Activated effector memory CD4-positive, alpha-beta T cell treated with Interleukin-2 at 50 U/mL for 16 hours (primary cell): Measurements from ENCODE around the gene ZBTB25.

ENCODE experiments used
- DNase-seq: peaks from one replicate; pipeline ENCODE4 v3.0.0-alpha.2; 2020

Gene ZBTB25

GRCh38 chr14:64438181-64438841 is 65.3 kb downstream of the ZBTB25 start:
- DNase-seq, result no peak

DNA sequence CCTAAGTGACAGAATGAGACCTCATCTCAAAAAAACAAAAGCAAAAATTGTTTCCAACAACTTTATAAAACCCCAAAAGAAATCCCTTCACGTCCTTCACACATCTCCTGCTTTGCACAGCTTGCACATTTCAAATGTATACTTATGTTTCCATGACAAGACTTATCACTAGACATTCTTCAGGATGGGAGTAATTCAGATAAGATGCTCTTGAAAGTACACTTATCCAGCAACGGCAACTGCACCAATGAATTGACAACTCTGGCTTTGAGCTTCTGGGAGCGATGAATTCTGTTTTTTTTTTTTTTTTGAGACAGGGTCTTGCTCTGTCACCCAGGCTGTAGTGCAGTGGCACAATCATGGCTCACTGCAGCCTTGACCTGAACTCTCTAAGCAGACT is 69.1 kb downstream of the ZBTB25 start:
- DNase-seq, result no peak

DNA sequence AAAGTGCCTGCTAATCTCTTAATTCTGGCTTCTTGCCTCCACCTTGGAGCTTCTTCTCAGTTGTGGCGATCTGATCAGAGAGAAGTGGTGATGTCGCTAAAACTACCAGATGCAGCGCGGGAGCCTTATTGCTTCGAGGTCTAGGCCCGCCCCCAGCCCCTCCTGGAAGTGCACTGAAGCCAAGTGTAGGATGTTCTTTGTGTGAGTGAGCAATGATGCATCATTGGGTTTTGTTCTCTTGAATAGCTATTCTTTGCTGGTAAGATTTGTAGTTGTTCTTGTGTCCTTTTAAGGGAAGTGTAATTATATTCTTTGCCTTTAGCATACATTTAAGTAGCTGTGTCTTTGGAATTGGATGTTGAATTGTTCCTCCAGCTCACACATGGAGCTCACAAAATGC is 79.7 kb downstream of the ZBTB25 start:
- no peak for DNase-seq

DNA sequence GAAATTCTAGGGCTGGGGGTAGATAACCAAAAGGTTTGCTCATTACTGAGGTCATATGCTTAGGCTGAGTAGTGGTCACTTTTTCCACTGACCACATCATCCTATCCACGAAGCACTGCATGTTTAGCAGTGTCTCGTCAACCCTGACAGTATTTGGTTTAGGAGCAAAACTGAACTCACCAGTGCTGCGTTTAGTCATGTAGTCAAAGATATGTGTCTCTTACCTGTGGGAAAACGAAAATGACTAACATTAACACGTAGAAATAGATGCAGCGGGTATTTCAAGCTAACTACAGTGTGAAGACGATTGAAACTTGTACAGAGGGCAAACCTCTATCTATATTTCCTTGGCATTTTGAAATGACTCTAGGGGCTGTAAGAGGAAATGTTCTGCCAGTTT is 80.9 kb downstream of the ZBTB25 start:
- DNase-seq, result no peak

GRCh38 chr14:64422005-64422404 is 81.6 kb downstream of the ZBTB25 start:
- DNase-seq, result no peak

DNA sequence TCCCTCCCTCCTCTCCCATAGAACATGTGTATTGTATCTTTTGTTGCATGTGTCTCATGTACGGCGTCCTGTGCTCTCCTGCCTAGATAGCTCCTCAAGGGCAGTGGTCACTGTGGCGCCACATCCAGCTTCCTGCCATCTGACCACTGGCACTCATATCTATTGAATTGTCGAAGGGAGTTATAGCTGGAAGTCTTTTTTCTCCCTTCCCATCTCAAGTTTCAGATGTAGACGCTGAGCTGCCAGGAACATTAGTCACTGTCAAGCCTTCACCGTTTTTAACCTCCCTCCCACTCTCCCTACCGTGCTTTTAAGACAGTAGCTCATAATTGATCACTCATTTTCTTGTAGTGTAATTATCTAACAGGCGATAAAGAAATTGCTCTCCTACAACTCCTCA is 82.5 kb downstream of the ZBTB25 start:
- DNase-seq, result no peak

DNA sequence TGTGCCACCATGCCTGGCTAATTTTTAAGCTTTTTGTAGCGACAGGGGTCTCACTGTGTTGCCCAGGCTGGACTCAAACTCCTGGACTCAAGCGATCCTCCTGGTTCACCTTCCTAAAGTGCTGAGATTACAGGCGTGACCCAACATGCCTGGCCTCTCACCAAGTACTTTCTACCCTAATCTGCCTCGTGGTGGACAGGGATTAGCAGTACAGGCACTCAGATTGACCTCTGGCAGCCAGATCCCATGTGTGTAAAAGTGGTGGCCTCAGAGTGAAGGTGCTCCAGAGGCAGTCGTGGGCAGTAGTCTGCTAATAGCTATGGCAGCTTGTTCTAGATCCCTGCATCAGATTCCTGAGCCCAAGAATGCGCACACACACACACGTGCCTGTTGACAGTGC is 84.6 kb downstream of the ZBTB25 start:
- no peak for DNase-seq

- no peak for DNase-seq
Measured at GRCh38 chr14:64417771-64418125, 85.9 kb downstream of the ZBTB25 start.

DNA sequence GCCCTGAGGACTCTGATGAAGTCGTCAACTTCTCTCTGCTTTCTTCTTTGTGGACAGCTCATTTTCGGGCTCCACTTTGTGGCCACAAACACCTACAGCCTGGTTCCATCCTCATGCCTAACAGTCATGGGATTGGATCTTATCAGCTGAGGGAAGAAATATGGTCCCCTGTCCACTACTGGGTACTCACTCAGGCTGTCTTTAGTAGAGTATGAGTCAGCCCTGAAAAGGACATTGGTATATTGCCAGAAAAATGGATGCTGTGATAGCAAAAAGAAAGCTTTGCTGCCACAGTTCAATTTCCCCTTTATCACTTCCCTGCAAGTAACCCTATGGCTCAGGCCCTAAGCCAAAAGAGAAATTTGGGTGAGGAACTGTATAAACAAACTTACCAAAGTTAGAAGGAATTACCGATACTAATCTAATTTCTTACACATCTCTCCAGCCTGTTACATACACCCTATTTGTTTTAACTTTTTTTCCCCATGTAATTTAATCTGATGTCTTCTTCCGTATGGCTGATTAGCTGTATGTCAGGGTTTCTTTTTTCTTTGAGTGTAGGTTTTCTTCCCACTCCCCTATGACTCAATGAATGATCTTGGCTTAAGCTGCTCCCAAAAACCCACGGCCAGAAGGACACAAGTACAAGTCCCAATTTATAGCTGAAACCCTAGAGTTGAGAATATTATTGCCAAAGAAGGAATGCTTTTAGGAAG is 86.4 kb downstream of the ZBTB25 start:
- DNase-seq, result no peak

GRCh38 chr14:64416348-64416932 is 87.2 kb downstream of the ZBTB25 start:
- no peak for DNase-seq

DNA sequence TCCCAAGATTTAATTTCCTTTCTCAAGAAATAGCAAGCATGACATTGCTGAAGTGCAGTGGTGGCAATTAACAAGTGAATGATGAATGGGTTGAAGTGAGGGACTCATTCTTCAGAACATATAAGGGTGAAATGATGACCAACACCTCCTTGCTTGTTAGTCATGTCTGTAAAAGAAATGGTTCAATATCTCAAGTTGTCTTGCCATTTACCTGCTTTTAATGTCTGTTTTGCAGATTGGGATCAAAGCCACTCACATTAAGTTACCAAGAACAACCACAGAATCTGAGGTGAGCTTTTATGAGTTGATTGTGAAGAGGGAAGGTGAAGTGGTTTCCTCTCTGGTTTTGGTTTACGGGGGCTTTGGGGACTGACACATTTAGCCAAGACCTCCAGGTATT is 91.4 kb downstream of the ZBTB25 start:
- no peak for DNase-seq

DNA sequence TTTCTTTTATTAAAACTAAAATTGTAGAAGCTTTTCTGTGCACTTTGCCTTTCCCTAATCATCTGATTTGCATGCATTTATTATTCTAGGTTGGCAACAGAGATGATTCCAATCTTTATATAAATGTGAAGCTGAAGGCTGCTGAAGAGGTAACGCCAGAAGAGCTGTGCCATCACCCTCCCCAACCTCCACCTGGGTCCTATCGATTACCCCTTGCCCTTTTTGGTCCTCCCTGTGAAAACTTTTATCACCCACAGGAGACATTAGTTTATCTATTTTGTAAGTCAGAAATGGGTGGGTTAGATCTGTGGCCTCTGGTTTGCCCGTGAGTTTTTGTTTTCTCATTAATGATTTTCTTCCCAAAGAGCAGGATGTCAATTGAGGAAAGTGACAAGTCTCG is 92.6 kb downstream of the ZBTB25 start:
- DNase-seq, result no peak

GRCh38 chr14:64410084-64410774 is 93.4 kb downstream of the ZBTB25 start:
- DNase-seq, result no peak

- DNase-seq, result no peak
Measured at GRCh38 chr14:64409126-64409920, 94.3 kb downstream of the ZBTB25 start.

DNA sequence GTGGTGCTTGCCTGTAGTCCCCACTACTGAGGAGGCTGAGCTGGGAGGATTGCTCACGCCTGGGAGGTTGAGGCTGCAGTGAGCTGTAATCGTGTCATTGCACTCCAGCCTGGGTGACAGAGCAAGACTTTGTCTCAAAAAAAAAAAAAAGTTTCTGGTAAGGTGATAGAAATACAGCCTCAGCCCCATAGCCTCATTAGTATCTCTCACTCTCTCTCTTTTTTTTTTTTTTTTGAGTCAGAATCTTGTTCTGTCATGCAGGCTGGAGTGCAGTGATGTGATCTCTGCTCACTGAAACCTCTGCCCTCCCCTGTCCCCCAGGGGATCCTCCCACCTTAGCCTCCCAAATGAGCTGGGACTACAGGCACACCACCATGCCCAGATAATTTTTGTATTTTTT is 96.3 kb downstream of the ZBTB25 start:
- no peak for DNase-seq

- DNase-seq, result no peak
Measured at GRCh38 chr14:64405295-64405694, 98.3 kb downstream of the ZBTB25 start.

- DNase-seq, result no peak
Measured at GRCh38 chr14:64401949-64402348, 101.7 kb downstream of the ZBTB25 start.

GRCh38 chr14:64400829-64401459 is 102.7 kb downstream of the ZBTB25 start:
- DNase-seq, result no peak
